HFFc6 (cell line): ENCODE results near the gene NDUFA9. TPM values are rescaled to one million over a fixed set of nuclear protein-coding genes. Genes with fewer than 3 reads are reported as not detected.

Experiments used
- DNase-seq: peaks from one replicate; pipeline ENCODE4 v3.0.0-alpha.2; 2018
- H3K27ac Mint-ChIP-seq: 2 replicates; pipeline ENCODE4 v1.8.0; 2020; ENCODE audit warnings: mild to moderate bottlenecking, mixed read lengths
- H3K27me3 Mint-ChIP-seq: 2 replicates; pipeline ENCODE4 v1.8.0; 2021; ENCODE audit warnings: mild to moderate bottlenecking, moderate library complexity, mixed read lengths; ENCODE audit not compliant: insufficient read depth
- H3K36me3 Mint-ChIP-seq: 2 replicates; pipeline ENCODE4 v1.8.0; 2021; ENCODE audit warnings: low read depth, mixed read lengths
- H3K4me1 Mint-ChIP-seq: 2 replicates; pipeline ENCODE4 v1.8.0; 2020; ENCODE audit warnings: low read depth, mixed read lengths
- H3K4me3 Mint-ChIP-seq: 2 replicates; pipeline ENCODE4 v1.8.0; 2020; ENCODE audit warnings: mild to moderate bottlenecking, moderate library complexity, mixed read lengths
- H3K9me3 Mint-ChIP-seq: 2 replicates; pipeline ENCODE4 v1.8.0; 2020; ENCODE audit warnings: mild to moderate bottlenecking, mixed read lengths
- CTCF ChIP-seq: fragments of 200-600 bp; sonication (generic); IDR thresholded peaks from 2 replicates; pipeline ENCODE4 v1.5.0; 2021; ENCODE audit warnings: antibody characterized with exemption, mild to moderate bottlenecking
- total RNA-seq, 6 experiments: library from RNA; stranded (reverse); fragmentation: NEBNext Ultra II Directional; extraction: Animal tissue kit (Norgen Biotek cat#: 25700); gene quantifications; 2 replicates in 1 of 6; 3 replicates in 5 of 6; pipeline ENCODE4 v1.2.3, GENCODE V29; 2021

NDUFA9 gene
- total RNA-seq, 6 experiments from 2014 or later, result 91.0 to 112 (median 97.4) TPM

- Mint-ChIP-seq H3K27me3 (no peaks in the 10 kb centered on the region; the same call in 1 of the 2 replicates), H3K36me3 (0 out of 2 replicates have a peak, but pooled peaks cover 9% of the 10 kb centered on the region), H3K4me1 (peaks cover 7% of the 10 kb centered on the region; the same call in 1 of the 2 replicates), H3K4me3 (no peak overlapping the region), H3K27ac (no peak overlapping the region), H3K9me3 (no peaks in the 10 kb centered on the region)
- no peak for DNase-seq
- TF ChIP-seq CTCF, result no peak
These were observed 32.8 kb downstream of the NDUFA9 start for GRCh38 chr12:4681732-4682131.

- no peaks in the 10 kb centered on the region for H3K9me3 Mint-ChIP-seq
- H3K27ac Mint-ChIP-seq, result no peak overlapping the region
- 0 out of 2 replicates have a peak, but pooled peaks cover 9% of the 10 kb centered on the region for H3K36me3 Mint-ChIP-seq
- no peaks in the 10 kb centered on the region; the same call in 1 of the 2 replicates for H3K4me1 Mint-ChIP-seq
- no peak overlapping the region for H3K4me3 Mint-ChIP-seq
- no peak for TF ChIP-seq CTCF
- DNase-seq, result no peak
- H3K27me3 Mint-ChIP-seq, result no peaks in the 10 kb centered on the region; the same call in 1 of the 2 replicates
These were observed 36.4 kb downstream of the NDUFA9 start for GRCh38 chr12:4685317-4685716.

GRCh38 chr12:4690760-4691159, 41.8 kb downstream of the NDUFA9 start:
- Mint-ChIP-seq H3K27ac (no peak overlapping the region), H3K9me3 (no peaks in the 10 kb centered on the region), H3K36me3 (0 out of 2 replicates have a peak, but pooled peaks cover under 1% of the 10 kb centered on the region), H3K4me3 (no peak overlapping the region), H3K27me3 (no peaks in the 10 kb centered on the region), H3K4me1 (no peaks in the 10 kb centered on the region)
- DNase-seq, result no peak
- TF ChIP-seq CTCF, result no peak

Other genes starting within 250 kb of the NDUFA9 start
- not detected for gene FGF6, start 203.3 kb upstream of the NDUFA9 start, total RNA-seq
- gene RAD51AP1, start 110.2 kb upstream of the NDUFA9 start, total RNA-seq, result 10 to 100 TPM in 5 of 6 experiments, 1 to 10 TPM in 1; 9.3 to 20.2 (median 18.0) TPM
- 10 to 100 TPM; 35.4 to 47.0 (median 41.1) TPM for gene DYRK4, start 86.9 kb upstream of the NDUFA9 start, total RNA-seq
- gene AKAP3, start 63 bp upstream of the NDUFA9 start, total RNA-seq, result under 1 TPM; 0.23 to 0.75 (median 0.42) TPM
- not detected for gene GALNT8, start 71.3 kb downstream of the NDUFA9 start, total RNA-seq